ENCODE data around the gene PGM1.
"Not testable (repeated sequence)": the region's sequence is repeated elsewhere in the genome, so short reads cannot be mapped to it uniquely, and the experiment has no call there.

The PGM1 gene
- total RNA-seq, result 8.0 to 47.9 (median 27.5) reads per million in 18 experiments

GRCh38 chr1:63593303-63593885 lies at the start of gene PGM1:
TSS of gene PGM1 (plus strand) at chr1:63593411. CDS start at chr1:63593489, 78 bp downstream.
- peak; percentile 63 to 78 for DNase-seq

- no peak for DNase-seq
Measured at GRCh38 chr1:63545780-63546179, 47.4 kb upstream of the PGM1 start.

- no peak for DNase-seq
Measured at GRCh38 chr1:63547621-63548294, 45.5 kb upstream of the PGM1 start.

GRCh38 chr1:63548303-63548702 lies 44.9 kb upstream of the PGM1 start:
- no peak for DNase-seq

DNA sequence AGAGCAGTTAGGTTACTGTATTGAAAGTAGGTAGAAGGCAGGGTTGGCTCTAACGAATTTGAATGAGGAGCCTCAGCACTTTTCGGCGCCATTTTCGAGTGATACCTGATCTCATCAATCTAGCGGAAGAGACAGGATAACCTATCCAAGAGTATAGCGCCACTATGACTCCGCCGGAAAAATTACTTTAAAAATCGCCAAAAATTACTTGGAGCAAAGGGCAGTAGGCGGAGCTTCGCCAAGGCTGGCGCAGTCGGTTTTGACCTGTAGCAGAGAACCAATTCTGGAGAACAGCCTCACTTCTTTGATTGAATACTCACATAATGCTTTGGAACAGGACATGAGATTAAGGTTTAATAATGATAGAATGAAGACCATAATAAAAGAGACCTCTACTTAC lies 44.3 kb upstream of the PGM1 start:
- no peak for DNase-seq

- DNase-seq, result no peak
Measured at GRCh38 chr1:63555480-63555879, 37.7 kb upstream of the PGM1 start.

GRCh38 chr1:63557365-63557987 lies 35.7 kb upstream of the PGM1 start:
- peak; percentile 51 to 56 for DNase-seq

DNA sequence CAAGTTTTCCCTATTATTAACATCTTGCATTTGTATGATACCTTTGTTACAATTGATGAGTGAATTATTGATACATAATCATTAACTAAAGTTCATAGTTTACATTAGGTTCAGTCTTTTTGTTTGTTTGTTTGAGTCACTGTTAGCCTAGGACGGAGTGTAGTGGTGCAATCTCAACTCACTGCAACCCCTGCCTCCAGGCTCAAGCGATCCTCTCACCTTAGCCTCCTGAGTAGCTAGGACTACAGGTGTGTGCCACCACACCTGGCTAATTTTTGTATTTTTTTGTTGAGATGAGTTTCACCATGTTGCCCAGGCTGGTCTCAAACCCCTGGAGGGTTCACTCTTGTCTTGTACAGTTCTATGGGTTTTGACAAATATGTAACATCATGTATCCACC lies 33.9 kb upstream of the PGM1 start:
- no peak for DNase-seq

- no peak for DNase-seq
Measured at GRCh38 chr1:63563745-63564144, 29.5 kb upstream of the PGM1 start.

GRCh38 chr1:63569068-63569467 lies 24.1 kb upstream of the PGM1 start:
- no peak for DNase-seq

DNA sequence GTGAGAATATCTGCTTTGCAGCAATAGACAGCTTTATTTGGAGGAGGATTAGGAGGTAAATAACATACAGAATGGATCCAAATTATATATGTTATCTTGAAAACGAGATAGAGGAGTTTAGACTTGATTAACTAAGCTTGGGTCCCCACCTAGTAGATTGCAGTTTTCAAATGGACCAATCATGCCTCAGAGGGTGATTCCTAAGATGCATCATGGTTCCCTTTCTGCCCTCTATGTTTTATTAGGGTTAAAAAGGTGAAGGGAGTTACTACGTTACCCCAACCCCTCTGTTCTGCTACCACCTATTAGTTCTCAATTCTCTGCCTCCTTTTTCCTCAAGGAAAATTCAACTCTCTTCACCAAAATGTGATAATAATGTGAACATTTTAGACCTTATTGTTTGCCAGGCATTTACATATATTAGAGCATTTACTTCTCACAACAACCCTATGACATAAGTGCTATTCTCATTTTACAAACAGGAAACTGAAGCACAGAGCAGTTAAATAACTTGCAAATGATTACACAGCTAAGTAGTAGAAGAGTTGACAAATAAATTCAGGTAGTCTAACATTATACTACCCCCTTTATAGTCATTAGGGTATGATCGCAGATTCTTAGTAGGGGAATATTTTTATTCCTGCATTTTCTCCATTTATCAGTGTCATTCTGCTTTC lies 23.4 kb upstream of the PGM1 start:
- DNase-seq, result no peak

DNA sequence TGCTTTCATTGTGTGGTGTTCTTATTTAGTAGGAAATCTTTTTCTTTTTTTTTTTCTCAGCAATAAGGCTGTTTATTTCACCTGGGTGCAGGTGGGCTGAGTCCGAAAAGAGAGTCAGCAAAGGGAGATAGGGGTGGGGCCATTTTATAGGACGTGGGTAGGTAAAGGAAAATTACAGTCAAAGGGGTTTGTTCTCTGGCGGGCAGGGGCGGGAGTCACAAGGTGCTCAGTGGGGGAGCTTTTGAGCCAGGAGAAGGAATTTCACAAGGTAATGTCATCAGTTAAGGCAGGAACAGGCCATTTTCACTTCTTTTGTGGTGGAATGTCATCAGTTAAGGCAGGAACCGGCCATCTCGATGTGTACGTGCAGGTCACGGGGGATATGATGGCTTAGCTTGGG lies 20.5 kb upstream of the PGM1 start:
- DNase-seq, result not testable (repeated sequence)

- not testable (repeated sequence) for DNase-seq
Measured at GRCh38 chr1:63574203-63574796, 18.9 kb upstream of the PGM1 start.

DNA sequence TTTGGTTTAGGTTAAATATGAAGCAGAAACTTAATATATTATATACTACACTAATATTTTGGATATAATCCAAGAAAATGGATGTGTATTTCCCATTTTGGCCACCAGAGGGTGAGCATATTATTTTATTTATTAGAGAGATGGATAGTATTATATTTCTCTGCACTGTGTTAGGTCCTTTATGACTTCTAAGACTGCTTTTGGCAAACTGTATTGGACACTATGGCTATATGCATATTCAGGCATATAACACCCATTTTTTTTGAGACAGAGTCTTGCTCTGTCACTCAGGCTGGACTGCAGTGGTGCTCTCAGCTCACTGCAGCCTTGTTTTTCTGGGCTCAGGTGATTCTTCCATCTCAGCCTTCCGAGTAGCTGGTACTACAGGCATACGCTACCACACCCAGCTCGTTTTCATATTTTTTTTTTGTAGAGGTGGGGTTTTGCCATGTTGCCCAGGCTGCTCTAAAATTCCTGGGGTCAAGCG lies 17.8 kb upstream of the PGM1 start:
- DNase-seq, result peak; percentile 19 to 63

GRCh38 chr1:63586326-63586725 lies 6.9 kb upstream of the PGM1 start:
- DNase-seq, result not testable (repeated sequence)

DNA sequence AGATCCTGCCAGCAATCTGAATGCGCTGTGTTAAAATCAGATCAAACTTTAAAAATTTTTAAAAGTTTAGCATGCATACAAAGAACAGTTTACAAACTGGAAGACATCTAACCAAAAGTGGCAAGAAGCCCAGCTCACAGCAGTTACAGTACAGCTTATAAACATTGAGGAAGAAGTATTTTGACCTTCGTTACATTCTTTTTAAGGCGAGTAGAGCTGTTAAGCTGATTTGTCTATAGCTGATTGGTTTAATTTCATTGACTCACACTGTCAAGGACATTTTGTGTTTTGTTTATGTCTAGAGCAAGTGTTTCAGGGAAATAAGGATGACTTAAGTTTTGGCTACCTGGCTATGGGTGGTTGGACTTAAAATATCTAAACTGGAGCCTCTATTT lies 3.0 kb upstream of the PGM1 start:
- no peak for DNase-seq

DNA sequence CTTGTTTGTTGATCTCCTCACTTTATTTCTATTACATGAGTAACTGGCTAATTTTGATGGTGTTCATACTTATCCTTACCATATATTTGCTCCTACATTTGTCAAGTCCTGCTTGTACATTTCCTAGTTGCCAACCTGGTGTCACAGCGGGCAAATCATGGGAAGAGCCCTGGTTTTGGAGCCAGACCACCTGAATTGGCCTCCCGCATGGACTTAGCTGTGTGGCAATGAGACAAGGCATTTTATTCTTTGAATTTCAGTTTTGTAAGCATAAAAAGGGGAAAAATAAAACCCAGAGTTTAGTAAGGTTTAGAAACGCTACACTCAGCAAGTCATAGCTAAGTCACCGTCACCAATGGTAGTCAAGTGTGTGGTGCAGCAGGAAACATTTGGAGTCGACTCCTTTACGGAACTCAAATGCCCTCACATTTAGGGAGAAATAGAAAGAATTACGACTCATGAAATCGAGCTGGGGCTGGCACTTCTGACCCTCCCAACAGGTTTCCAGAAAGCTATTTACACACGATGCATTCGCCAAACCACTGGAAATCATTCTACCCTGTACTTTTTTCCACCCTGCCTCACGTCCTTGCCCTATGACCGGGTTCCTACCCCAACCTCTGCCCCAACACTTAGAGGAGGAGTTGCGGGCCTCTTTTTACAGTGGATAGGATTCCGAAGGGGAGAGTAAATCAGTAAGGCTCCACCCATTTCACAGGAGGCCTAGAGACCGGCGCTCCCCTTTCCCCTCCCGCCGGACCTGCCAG lies 492 bp upstream of the PGM1 start:
- peak; percentile 10 to 30 for DNase-seq

DNA sequence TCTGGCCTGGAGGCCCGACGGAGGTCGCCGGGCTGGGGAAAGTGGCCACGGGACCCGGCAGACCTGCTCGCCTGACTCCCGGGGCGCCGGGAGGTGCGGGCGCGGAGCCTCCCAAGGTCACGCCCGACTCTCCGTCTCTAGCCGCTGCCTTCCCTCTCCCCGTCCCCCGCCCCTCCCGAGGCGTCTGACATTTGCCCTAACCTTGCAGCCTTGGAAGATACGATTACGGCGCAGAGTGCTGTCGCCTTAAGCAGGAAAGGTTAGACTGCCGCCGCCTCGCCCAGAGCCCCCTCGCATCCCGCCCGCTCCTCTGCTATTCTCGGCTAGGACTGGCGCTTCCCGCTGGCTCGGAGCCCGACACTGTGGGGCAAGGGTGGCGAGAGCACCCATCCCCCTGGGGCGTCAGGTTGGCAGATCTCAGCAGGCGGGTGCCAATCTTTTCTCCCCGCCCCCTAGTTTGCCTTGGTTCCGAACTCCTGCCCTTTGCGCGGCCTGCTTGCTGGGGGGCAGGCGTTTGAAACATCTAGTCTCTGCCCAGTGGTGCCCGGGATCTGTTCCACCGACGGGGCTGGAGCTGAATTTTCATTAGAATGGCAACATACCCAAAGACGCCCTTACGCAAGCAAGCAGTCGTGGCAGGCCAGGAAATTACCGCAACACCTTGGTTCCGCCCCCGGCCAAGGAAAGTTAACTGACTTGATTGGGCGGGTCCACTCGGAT lies 835 bp downstream of the PGM1 start:
- peak; percentile 62 to 87 for DNase-seq

DNA sequence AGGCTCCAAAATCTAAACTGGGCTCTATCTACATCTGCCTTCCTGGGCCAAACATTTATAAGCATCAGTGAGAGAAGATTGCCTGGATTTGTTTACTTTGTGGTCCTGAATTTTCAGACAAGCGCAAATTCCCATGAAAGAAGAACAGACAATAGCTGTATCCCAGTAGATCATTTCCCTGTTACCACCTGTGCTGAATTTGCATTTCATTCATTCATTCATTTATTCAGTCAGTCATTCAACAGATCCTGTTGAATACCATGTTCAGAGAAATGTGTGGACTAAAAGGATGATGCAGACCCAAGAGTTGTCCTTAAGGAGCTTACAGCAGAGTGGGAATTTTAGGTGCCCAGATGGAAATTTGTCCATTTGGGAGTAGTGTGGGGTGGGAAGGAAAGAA lies 2.2 kb downstream of the PGM1 start:
- no peak for DNase-seq

DNA sequence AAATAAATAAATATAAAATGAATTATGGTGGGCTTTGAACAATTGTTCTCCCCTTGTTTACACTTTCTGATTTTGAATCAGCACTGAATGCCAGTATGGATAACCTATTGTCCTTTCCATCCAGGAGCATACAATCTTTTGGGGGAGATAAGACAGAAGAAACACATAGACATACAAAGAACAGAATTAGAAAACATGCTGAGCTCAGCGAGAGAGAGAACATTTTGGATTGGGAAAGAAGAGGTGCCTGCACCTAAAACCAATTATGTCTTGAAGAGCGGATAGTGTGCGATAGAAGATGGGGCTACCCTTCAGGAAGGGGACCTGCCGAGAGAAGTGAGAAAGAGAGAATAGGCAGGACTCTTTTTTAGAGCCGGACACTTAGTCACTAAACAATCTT lies 6.6 kb downstream of the PGM1 start:
- no peak for DNase-seq

DNA sequence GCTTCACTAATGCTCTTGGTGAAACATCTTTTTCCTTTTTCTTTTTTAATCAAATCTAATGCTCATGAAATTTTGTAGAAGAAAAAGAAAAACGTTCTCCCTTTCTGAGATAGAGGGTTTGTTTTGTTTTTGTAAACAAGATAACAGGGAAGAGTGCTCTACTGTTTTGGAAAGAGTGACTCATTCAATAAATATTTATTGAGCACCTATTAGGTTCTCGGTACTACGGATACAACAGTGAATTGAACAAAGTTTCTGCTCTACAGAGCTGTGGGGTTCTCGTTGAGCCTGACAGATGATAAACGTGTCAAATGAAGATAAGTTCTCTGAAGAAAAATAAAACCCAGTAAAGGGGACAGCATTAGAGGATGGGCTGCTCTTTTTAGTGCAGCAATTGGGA lies 7.0 kb downstream of the PGM1 start:
- no peak for DNase-seq

DNA sequence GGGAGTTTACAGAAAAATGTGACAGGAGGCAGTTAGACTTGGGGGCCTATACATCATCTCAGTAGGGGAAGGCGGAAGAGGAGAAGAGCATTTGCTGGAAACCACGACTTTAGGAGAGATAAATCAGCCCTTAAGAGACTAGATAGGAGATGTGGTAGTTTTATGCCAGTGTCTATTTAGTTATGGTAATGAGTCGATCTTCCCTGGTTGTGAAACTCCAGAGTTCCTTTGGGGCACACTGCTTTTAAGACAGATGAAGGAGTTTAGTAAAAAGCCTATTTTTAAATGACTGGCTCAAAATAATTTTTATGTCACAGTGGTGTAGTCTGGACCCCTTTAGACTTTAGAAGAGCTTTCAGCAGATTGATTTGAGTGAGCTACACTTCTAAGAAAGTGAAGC lies 7.8 kb downstream of the PGM1 start:
- no peak for DNase-seq

Data from inflammatory macrophage (primary cell).